Kidney (tissue), 14 donors: Measurements from ENCODE around the gene LILRA2. TPM values are rescaled to one million over a fixed set of nuclear protein-coding genes. Genes with fewer than 3 reads are reported as not detected.
"Not testable (repeated sequence)": the region's sequence is repeated elsewhere in the genome, so short reads cannot be mapped to it uniquely, and the experiment has no call there.

Experiments used
- DNase-seq, 5 donors: peaks; one replicate each; pipeline ENCODE4 v3.0.0-alpha.2; 2013 to 2020
- FAIRE-seq: peaks from 2 replicates; lab custom pipeline; 2012; peaks lifted over from hg19 to GRCh38; lab: Jason Lieb, UNC
- H3K27ac ChIP-seq, 2 donors: one replicate each; pipeline ENCODE4 v1.7.0; 2013; ENCODE audit warnings: low read depth in 2 of 2, low read length in 2 of 2, inconsistent platforms in 1 of 2
- H3K27me3 ChIP-seq: one replicate; pipeline ENCODE4 v1.7.1; 2013; ENCODE audit warnings: low read length, inconsistent platforms; ENCODE audit not compliant: control insufficient read depth, insufficient read depth
- H3K36me3 ChIP-seq, 3 donors: one replicate each; pipeline versions ENCODE4 v1.7.0 to v1.7.1; 2013; ENCODE audit warnings: low read length in 3 of 3, control low read depth in 1 of 3, inconsistent platforms in 1 of 3; ENCODE audit not compliant: insufficient read depth in 3 of 3, control insufficient read depth in 2 of 3
- H3K4me1 ChIP-seq, 3 donors: one replicate each; pipeline versions ENCODE4 v1.7.0 to v1.7.1; 2013; ENCODE audit warnings: low read length in 3 of 3, inconsistent platforms in 1 of 3, low read depth in 1 of 3; ENCODE audit not compliant: control insufficient read depth in 2 of 3, insufficient read depth in 2 of 3
- H3K4me3 ChIP-seq, 3 donors: one replicate each; pipeline versions ENCODE4 v1.7.0 to v1.8.1; 2013; ENCODE audit warnings: low read length in 3 of 3, control low read depth in 1 of 3, inconsistent platforms in 1 of 3
- H3K9ac ChIP-seq, 3 donors: one replicate each; pipeline versions ENCODE4 v1.7.0 to v1.7.1; 2013; ENCODE audit warnings: low read length in 3 of 3, control low read depth in 1 of 3, inconsistent platforms in 1 of 3
- H3K9me3 ChIP-seq, 3 donors: one replicate each; pipeline versions ENCODE4 v1.7.0 to v1.7.1; 2013; ENCODE audit warnings: low read length in 3 of 3, control low read depth in 1 of 3, inconsistent platforms in 1 of 3; ENCODE audit not compliant: control insufficient read depth in 2 of 3, insufficient read depth in 1 of 3
- CTCF ChIP-seq: IDR thresholded peaks from 3 replicates; pipeline ENCODE4 v1.5.1; 2012; ENCODE audit warnings: mild to moderate bottlenecking, moderate library complexity, borderline replicate concordance; ENCODE audit not compliant: insufficient read depth; ENCODE audit errors: extremely low read depth
- intact Hi-C: fragments of 100-400 bp; cut with DNase I; formaldehyde crosslinking; loops from one replicate; pipeline ENCODE4 v1.11.1; 2022
- polyA plus RNA-seq: library from polyadenylated mRNA; stranded (reverse); fragments of 350-450 nt; fragmentation: Illumina TruSeq; extraction: RNeasy Lipid Tissue Mini Kit (QIAGEN cat#74804); gene quantifications from one replicate; pipeline ENCODE4 v1.2.3, GENCODE V29; 2014; ENCODE audit warnings: low read depth, low replicate concordance; ENCODE audit not compliant: insufficient read depth
- total RNA-seq: library from RNA; stranded (reverse); fragmentation: NEBNext Ultra II Directional; extraction: Animal tissue kit (Norgen Biotek cat#: 25700); gene quantifications from one replicate; pipeline ENCODE4 v1.2.1, GENCODE V29; 2021
- donor health status: control.
- donor health status: control.
- donor health status: control.
- donor health status: control.
- donor health status: control.
- donor health status: DM: yes; HTN: yes; CAD: no.
- donor health status: Normal renal cell carcinoma (clear cell type).

The LILRA2 gene
- total and polyA plus RNA-seq, 2 donors from 2014 or later, result 2.1 to 4.2 TPM

GRCh38 chr19:54577334-54577733 lies 3.7 kb downstream of the LILRA2 start:
- Histone ChIP-seq H3K27ac (no peak overlapping the region), H3K9ac (no peak overlapping the region), H3K4me1 (no peaks in the 10 kb centered on the region), H3K36me3 (no peaks in the 10 kb centered on the region), H3K27me3 (no peaks in the 10 kb centered on the region), H3K9me3 (no peaks in the 10 kb centered on the region), H3K4me3 (no peak overlapping the region)
- DNase-seq (peak in 1 of 5 donors; percentile 28), FAIRE-seq (no peak)
- intact Hi-C loops, result no loop called here
- no peak for TF ChIP-seq CTCF

GRCh38 chr19:54578268-54578667 lies 4.7 kb downstream of the LILRA2 start:
- FAIRE-seq, H3K9me3 ChIP-seq, intact Hi-C loops, H3K27me3 ChIP-seq, H3K36me3 ChIP-seq, H3K4me1 ChIP-seq, DNase-seq, H3K9ac ChIP-seq, H3K4me3 ChIP-seq, H3K27ac ChIP-seq: not testable (repeated sequence)

GRCh38 chr19:54586397-54586796 lies 12.8 kb downstream of the LILRA2 start:
- Histone ChIP-seq H3K4me3 (no peak overlapping the region), H3K9ac (no peak overlapping the region), H3K27me3 (no peaks in the 10 kb centered on the region), H3K27ac (no peak overlapping the region), H3K36me3 (no peaks in the 10 kb centered on the region), H3K4me1 (no peaks in the 10 kb centered on the region), H3K9me3 (peaks cover 0 to 2% (median 2%) of the 10 kb centered on the region in 3 donors)
- FAIRE-seq (no peak), DNase-seq (no peak)
- no peak for TF ChIP-seq CTCF
- intact Hi-C loops, result no loop called here

GRCh38 chr19:54587026-54587425 lies 13.4 kb downstream of the LILRA2 start:
- H3K4me3 ChIP-seq, result no peak overlapping the region
- FAIRE-seq (no peak), DNase-seq (no peak)
- no peaks in the 10 kb centered on the region for H3K4me1 ChIP-seq
- no peaks in the 10 kb centered on the region for H3K36me3 ChIP-seq
- H3K9me3 ChIP-seq, result peaks cover 0 to 2% (median 2%) of the 10 kb centered on the region in 3 donors
- no peak overlapping the region for H3K9ac ChIP-seq
- no peaks in the 10 kb centered on the region for H3K27me3 ChIP-seq
- H3K27ac ChIP-seq, result no peak overlapping the region
- intact Hi-C loops, result no loop called here
- TF ChIP-seq CTCF, result no peak

- intact Hi-C loops, H3K4me1 ChIP-seq, H3K27me3 ChIP-seq, FAIRE-seq, H3K9ac ChIP-seq, H3K36me3 ChIP-seq, H3K27ac ChIP-seq, H3K9me3 ChIP-seq, H3K4me3 ChIP-seq: not testable (repeated sequence)
- DNase-seq, result peak in 1 of 5 donors; percentile 18
These were observed 19.9 kb downstream of the LILRA2 start, which contains the start of gene LILRA1 for GRCh38 chr19:54593445-54593844. LILRA1 (plus strand) TSS chr19:54593632; CDS start chr19:54594245, 613 bp downstream.

- H3K4me1 ChIP-seq, H3K36me3 ChIP-seq, FAIRE-seq, H3K27me3 ChIP-seq, H3K9me3 ChIP-seq, H3K27ac ChIP-seq, H3K4me3 ChIP-seq, intact Hi-C loops, H3K9ac ChIP-seq: not testable (repeated sequence)
- peak in 1 of 5 donors; percentile 37 for DNase-seq
These were observed 20.5 kb downstream of the LILRA2 start for GRCh38 chr19:54593931-54594626.
